ENCODE data around the gene HIVEP3.

DNA sequence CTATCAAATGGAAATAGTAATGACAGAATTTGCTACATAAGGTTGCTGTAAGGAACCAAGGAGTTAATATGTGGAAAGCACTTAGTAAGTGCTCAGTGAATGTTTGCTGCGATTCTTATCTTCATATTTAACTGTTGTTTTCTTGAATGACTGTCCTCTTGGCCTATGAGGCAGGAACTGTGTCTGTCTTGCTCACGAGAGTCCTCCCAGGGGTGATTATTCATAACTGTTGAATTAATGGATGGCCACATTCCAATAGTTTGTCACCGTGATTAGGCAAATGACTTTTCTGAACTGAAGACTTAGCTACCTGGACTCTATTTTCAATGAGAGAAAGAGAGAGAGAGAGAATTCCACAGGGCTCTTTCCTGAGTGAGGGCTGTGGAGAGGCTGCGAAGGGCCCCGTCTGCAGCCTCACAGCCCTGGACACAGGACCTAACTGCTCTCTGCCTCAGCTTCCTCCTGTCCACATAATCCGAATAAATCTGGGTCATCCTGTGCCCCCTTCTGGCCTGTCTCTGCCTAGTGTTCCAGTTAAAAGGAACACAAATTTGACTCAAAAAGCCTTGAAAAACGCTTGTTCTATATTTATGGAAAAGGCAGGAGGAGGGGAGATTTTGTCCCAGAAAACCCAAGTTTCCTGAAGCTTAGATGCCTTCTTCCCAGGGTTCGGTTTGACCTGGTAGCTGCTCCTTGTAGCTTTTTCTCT lies 442.7 kb downstream of the HIVEP3 start:
- TF ChIP-seq CTCF (IDR thresholded peaks at IDR 0.05), result no peak
- TF ChIP-seq POLR2A (IDR thresholded peaks at IDR 0.05), result no peak
